Skin of body (tissue), 2 donors: Measurements from ENCODE around the gene SPNS3. TPM values are rescaled to one million over a fixed set of nuclear protein-coding genes. Genes with fewer than 3 reads are reported as not detected.

ENCODE experiments used
- DNase-seq: peaks from one replicate; lab custom pipeline; 2025; lab: John Stamatoyannopoulos, UW
- total RNA-seq: library from RNA; depleted of rRNA; stranded (reverse); fragments of >200 nt; gene quantifications from one replicate; pipeline ENCODE4 v1.2.3, GENCODE V29; 2014

SPNS3 gene
- total RNA-seq, 1 donor from 2014 or later: 0.79 TPM

- no peak for DNase-seq
Measured at GRCh38 chr17:4469552-4469951, 35.8 kb downstream of the SPNS3 start.

GRCh38 chr17:4472286-4472685 is 38.5 kb downstream of the SPNS3 start:
- DNase-seq: no peak

- DNase-seq: no peak
Measured at GRCh38 chr17:4474093-4474492, 40.4 kb downstream of the SPNS3 start.

- DNase-seq: no peak
Measured at GRCh38 chr17:4475001-4475400, 41.3 kb downstream of the SPNS3 start.

- no peak for DNase-seq
Measured at GRCh38 chr17:4475463-4475862, 41.7 kb downstream of the SPNS3 start.

- no peak for DNase-seq
Measured at GRCh38 chr17:4476017-4476416, 42.3 kb downstream of the SPNS3 start.

GRCh38 chr17:4476511-4477070 is 42.9 kb downstream of the SPNS3 start:
- no peak for DNase-seq

- DNase-seq: no peak
Measured at GRCh38 chr17:4477255-4477791, 43.6 kb downstream of the SPNS3 start.

- no peak for DNase-seq
Measured at GRCh38 chr17:4478318-4478830, 44.6 kb downstream of the SPNS3 start.

GRCh38 chr17:4479340-4479981 is 45.7 kb downstream of the SPNS3 start:
- no peak for DNase-seq

- no peak for DNase-seq
Measured at GRCh38 chr17:4479982-4480751, 46.4 kb downstream of the SPNS3 start.

- DNase-seq: no peak
Measured at GRCh38 chr17:4480929-4481898, 47.5 kb downstream of the SPNS3 start.

- no peak for DNase-seq
Measured at GRCh38 chr17:4482338-4483011, 48.7 kb downstream of the SPNS3 start.

- DNase-seq: no peak
Measured at GRCh38 chr17:4483012-4483840, 49.5 kb downstream of the SPNS3 start.

GRCh38 chr17:4485676-4486646 is 52.2 kb downstream of the SPNS3 start:
- DNase-seq: no peak

GRCh38 chr17:4487296-4487695 is 53.6 kb downstream of the SPNS3 start:
- no peak for DNase-seq

GRCh38 chr17:4487820-4488716 is 54.3 kb downstream of the SPNS3 start:
- DNase-seq: no peak
